ENCODE measurements around the gene ABCC1.

The ABCC1 gene

GRCh38 chr16:16004314-16004749 is 54.9 kb downstream of the ABCC1 start:
- DNase-seq (ENCODE audit: extremely low spot score) = no peak
- ChIA-PET POLR2A (no interaction called here), CTCF (interaction anchor here (0.6 kb wide), 1 partner anchor 104 kb away, joined by 3 read pairs; no protein-coding TSS in a partner anchor)
- no peak for TF ChIP-seq SP1 (IDR thresholded peaks at IDR 0.05)
- TF ChIP-seq CTBP1 (IDR thresholded peaks at IDR 0.05; ENCODE audit: borderline replicate concordance) = no peak

GRCh38 chr16:16005721-16006120 is 56.3 kb downstream of the ABCC1 start:
- no peak for DNase-seq (ENCODE audit: extremely low spot score)
- POLR2A ChIA-PET = no interaction called here
- TF ChIP-seq NFRKB (IDR thresholded peaks at IDR 0.05) = no peak
- no peak for TF ChIP-seq FOXA1 (IDR thresholded peaks at IDR 0.05)
- no peak for TF ChIP-seq PKNOX1 (IDR thresholded peaks at IDR 0.05)
- no peak for TF ChIP-seq ARNT (IDR thresholded peaks at IDR 0.05)
- no peak for TF ChIP-seq FOXM1 (IDR thresholded peaks at IDR 0.05; ENCODE audit: borderline replicate concordance)
- no peak for TF ChIP-seq SP1 (IDR thresholded peaks at IDR 0.05)
- TF ChIP-seq SUZ12 (IDR thresholded peaks at IDR 0.05) = no peak
- TF ChIP-seq CTBP1 (IDR thresholded peaks at IDR 0.05; ENCODE audit: borderline replicate concordance) = no peak
- no peak for TF ChIP-seq LEF1 (IDR thresholded peaks at IDR 0.05; ENCODE audit: borderline replicate concordance)
- no peak for TF ChIP-seq ZNF384 (IDR thresholded peaks at IDR 0.05)
- no peak for TF ChIP-seq ELF4 (IDR thresholded peaks at IDR 0.05)
- TF ChIP-seq FOXK2 (IDR thresholded peaks at IDR 0.05) = no peak
- CTCF ChIA-PET = no interaction called here

GRCh38 chr16:16006650-16007049 is 57.2 kb downstream of the ABCC1 start:
- CTCF ChIA-PET = interaction anchor here (0.6 kb wide), 1 partner anchor 12 kb away, joined by 3 read pairs; no protein-coding TSS in a partner anchor
- POLR2A ChIA-PET = no interaction called here
- no peak for DNase-seq (ENCODE audit: extremely low spot score)
- TF ChIP-seq CTBP1 (IDR thresholded peaks at IDR 0.05; ENCODE audit: borderline replicate concordance) = no peak
- TF ChIP-seq L3MBTL2 (conservative IDR thresholded peaks at IDR 0.05) = no peak
- no peak for TF ChIP-seq NFRKB (IDR thresholded peaks at IDR 0.05)
- TF ChIP-seq ELF4 (IDR thresholded peaks at IDR 0.05) = no peak
- TF ChIP-seq TARDBP (IDR thresholded peaks at IDR 0.05) = no peak
- TF ChIP-seq LEF1 (IDR thresholded peaks at IDR 0.05; ENCODE audit: borderline replicate concordance) = no peak
- no peak for TF ChIP-seq SP1 (IDR thresholded peaks at IDR 0.05)
- no peak for TF ChIP-seq ZNF384 (IDR thresholded peaks at IDR 0.05)
- no peak for TF ChIP-seq ARNT (IDR thresholded peaks at IDR 0.05)

GRCh38 chr16:16007743-16008111 is 58.3 kb downstream of the ABCC1 start:
- no peak for TF ChIP-seq HDGF (IDR thresholded peaks at IDR 0.05; ENCODE audit: borderline replicate concordance)
- TF ChIP-seq ZNF384 (IDR thresholded peaks at IDR 0.05) = no peak
- TF ChIP-seq FOXM1 (IDR thresholded peaks at IDR 0.05; ENCODE audit: borderline replicate concordance) = no peak
- TF ChIP-seq SP1 (IDR thresholded peaks at IDR 0.05) = no peak
- TF ChIP-seq PKNOX1 (IDR thresholded peaks at IDR 0.05) = no peak
- TF ChIP-seq LEF1 (IDR thresholded peaks at IDR 0.05; ENCODE audit: borderline replicate concordance) = no peak
- no peak for TF ChIP-seq SUZ12 (IDR thresholded peaks at IDR 0.05)
- TF ChIP-seq FOXA1 (IDR thresholded peaks at IDR 0.05) = no peak
- TF ChIP-seq L3MBTL2 (conservative IDR thresholded peaks at IDR 0.05) = no peak
- no peak for TF ChIP-seq BHLHE40 (IDR thresholded peaks at IDR 0.05; ENCODE audit: borderline replicate concordance)
- no peak for TF ChIP-seq FOXK2 (IDR thresholded peaks at IDR 0.05)
- no peak for TF ChIP-seq CTBP1 (IDR thresholded peaks at IDR 0.05; ENCODE audit: borderline replicate concordance)
- no peak for TF ChIP-seq ARNT (IDR thresholded peaks at IDR 0.05)
- TF ChIP-seq NFRKB (IDR thresholded peaks at IDR 0.05) = no peak
- no peak for TF ChIP-seq ELF4 (IDR thresholded peaks at IDR 0.05)
- no peak for TF ChIP-seq TARDBP (IDR thresholded peaks at IDR 0.05)
- no peak for DNase-seq (ENCODE audit: extremely low spot score)
- POLR2A ChIA-PET = no interaction called here
- CTCF ChIA-PET = no interaction called here

- no peak for TF ChIP-seq L3MBTL2 (conservative IDR thresholded peaks at IDR 0.05)
- no peak for TF ChIP-seq NFRKB (IDR thresholded peaks at IDR 0.05)
- no peak for TF ChIP-seq SUZ12 (IDR thresholded peaks at IDR 0.05)
- no peak for TF ChIP-seq ARNT (IDR thresholded peaks at IDR 0.05)
- no peak for TF ChIP-seq FOXM1 (IDR thresholded peaks at IDR 0.05; ENCODE audit: borderline replicate concordance)
- TF ChIP-seq BHLHE40 (IDR thresholded peaks at IDR 0.05; ENCODE audit: borderline replicate concordance) = no peak
- TF ChIP-seq FOXK2 (IDR thresholded peaks at IDR 0.05) = no peak
- no peak for TF ChIP-seq PKNOX1 (IDR thresholded peaks at IDR 0.05)
- TF ChIP-seq ELF4 (IDR thresholded peaks at IDR 0.05) = no peak
- no peak for TF ChIP-seq TARDBP (IDR thresholded peaks at IDR 0.05)
- TF ChIP-seq ZNF384 (IDR thresholded peaks at IDR 0.05) = no peak
- TF ChIP-seq SP1 (IDR thresholded peaks at IDR 0.05) = no peak
- TF ChIP-seq CTBP1 (IDR thresholded peaks at IDR 0.05; ENCODE audit: borderline replicate concordance) = no peak
- no peak for TF ChIP-seq FOXA1 (IDR thresholded peaks at IDR 0.05)
- TF ChIP-seq LEF1 (IDR thresholded peaks at IDR 0.05; ENCODE audit: borderline replicate concordance) = no peak
- TF ChIP-seq HDGF (IDR thresholded peaks at IDR 0.05; ENCODE audit: borderline replicate concordance) = no peak
- ChIA-PET POLR2A (no interaction called here), CTCF (no interaction called here)
- DNase-seq (ENCODE audit: extremely low spot score) = no peak
Observed at GRCh38 chr16:16008666-16009065, 59.2 kb downstream of the ABCC1 start.

GRCh38 chr16:16009401-16009800 is 60.0 kb downstream of the ABCC1 start:
- ChIA-PET POLR2A (no interaction called here), CTCF (no interaction called here)
- no peak for DNase-seq (ENCODE audit: extremely low spot score)
- TF ChIP-seq TARDBP (IDR thresholded peaks at IDR 0.05) = no peak
- TF ChIP-seq L3MBTL2 (conservative IDR thresholded peaks at IDR 0.05) = no peak
- no peak for TF ChIP-seq LEF1 (IDR thresholded peaks at IDR 0.05; ENCODE audit: borderline replicate concordance)
- no peak for TF ChIP-seq SUZ12 (IDR thresholded peaks at IDR 0.05)
- TF ChIP-seq ARNT (IDR thresholded peaks at IDR 0.05) = no peak
- no peak for TF ChIP-seq ZNF384 (IDR thresholded peaks at IDR 0.05)
- no peak for TF ChIP-seq FOXM1 (IDR thresholded peaks at IDR 0.05; ENCODE audit: borderline replicate concordance)
- no peak for TF ChIP-seq NFRKB (IDR thresholded peaks at IDR 0.05)
- no peak for TF ChIP-seq FOXA1 (IDR thresholded peaks at IDR 0.05)
- TF ChIP-seq HDGF (IDR thresholded peaks at IDR 0.05; ENCODE audit: borderline replicate concordance) = no peak
- no peak for TF ChIP-seq CTBP1 (IDR thresholded peaks at IDR 0.05; ENCODE audit: borderline replicate concordance)
- TF ChIP-seq PKNOX1 (IDR thresholded peaks at IDR 0.05) = no peak
- TF ChIP-seq BHLHE40 (IDR thresholded peaks at IDR 0.05; ENCODE audit: borderline replicate concordance) = no peak
- TF ChIP-seq SP1 (IDR thresholded peaks at IDR 0.05) = no peak
- no peak for TF ChIP-seq FOXK2 (IDR thresholded peaks at IDR 0.05)
- no peak for TF ChIP-seq ELF4 (IDR thresholded peaks at IDR 0.05)

All from HEK293T (cell line).